HG02588 (cell line): ENCODE measurements around the gene HIGD2A.
A peak's percentile ranks its signal among the peaks of the same experiment; 100 is the strongest.

Source experiments
- ATAC-seq: cut with Tn5 transposase; IDR thresholded peaks from one replicate; pipeline ENCODE4 v1.9.1; 2021; ENCODE audit warnings: mild to moderate bottlenecking, moderate library complexity; ENCODE audit not compliant: unreplicated experiment

The HIGD2A gene, protein sequence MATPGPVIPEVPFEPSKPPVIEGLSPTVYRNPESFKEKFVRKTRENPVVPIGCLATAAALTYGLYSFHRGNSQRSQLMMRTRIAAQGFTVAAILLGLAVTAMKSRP

GRCh38 chr5:176388444-176389134 is at the start of gene HIGD2A, which contains the start of gene NOP16:
HIGD2A (plus strand) TSS chr5:176388751; CDS start chr5:176388820, 69 bp downstream.
NOP16 (minus strand) TSS chr5:176388598; CDS start chr5:176388539, 59 bp downstream.
- peak; percentile 85 for ATAC-seq

- no peak for ATAC-seq
These were observed 49.2 kb upstream of the HIGD2A start for GRCh38 chr5:176339304-176339703.

- no peak for ATAC-seq
These were observed 47.0 kb upstream of the HIGD2A start for GRCh38 chr5:176341325-176342157.

DNA sequence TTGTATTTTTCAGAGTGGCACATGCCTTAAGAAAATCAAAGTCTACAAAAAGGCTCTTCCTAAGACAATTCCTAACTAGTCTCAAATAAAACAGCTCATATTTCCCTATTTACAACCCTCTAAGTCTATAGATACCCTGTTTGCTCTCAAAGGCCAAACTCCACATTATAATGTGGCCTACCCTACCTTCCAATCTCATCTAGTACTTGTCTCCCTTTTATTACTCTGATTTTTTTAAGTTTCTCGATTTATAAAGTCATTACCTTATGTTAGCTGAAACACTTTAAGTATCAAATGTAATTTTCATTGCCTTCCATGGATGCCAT is 46.4 kb upstream of the HIGD2A start:
- ATAC-seq: no peak

GRCh38 chr5:176342766-176343458 is 45.6 kb upstream of the HIGD2A start:
- ATAC-seq: no peak

GRCh38 chr5:176350416-176350815 is 38.1 kb upstream of the HIGD2A start:
- no peak for ATAC-seq

DNA sequence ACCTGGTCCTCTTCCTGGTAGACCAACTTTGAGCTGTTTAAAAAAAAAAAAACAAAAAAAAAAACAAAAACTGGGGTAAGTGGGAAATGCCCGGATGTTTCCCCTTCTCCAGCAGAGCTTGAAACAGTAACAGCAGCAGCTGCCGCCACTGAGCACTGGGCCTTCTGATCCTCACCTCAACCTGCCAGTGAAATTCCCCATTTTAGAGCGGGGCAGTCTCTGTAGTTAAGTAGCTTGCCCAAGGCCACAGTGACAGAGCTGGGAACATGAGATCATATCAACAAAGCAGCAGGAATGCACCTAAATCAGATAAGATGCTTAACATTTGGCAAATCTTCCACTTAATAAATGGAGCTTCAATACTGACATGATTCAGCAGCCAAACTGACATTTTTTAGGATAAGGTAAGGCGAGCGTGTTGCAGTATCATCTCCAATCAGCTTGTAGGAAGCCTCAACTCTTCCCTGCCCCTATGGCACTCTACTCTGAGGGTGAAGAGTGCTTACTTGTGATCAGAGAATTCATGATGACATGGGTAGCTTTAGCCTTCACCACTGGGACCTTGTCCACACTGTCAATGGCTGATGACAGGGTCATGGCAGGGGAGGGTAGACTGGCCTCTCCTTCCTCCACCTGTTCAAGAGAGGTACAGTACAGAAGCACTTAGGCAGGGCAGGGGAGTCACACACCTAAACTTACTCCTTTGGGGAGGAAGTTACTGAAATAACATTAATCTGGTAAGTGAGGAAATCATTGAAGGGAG is 36.3 kb upstream of the HIGD2A start:
- ATAC-seq: peak; percentile 63

DNA sequence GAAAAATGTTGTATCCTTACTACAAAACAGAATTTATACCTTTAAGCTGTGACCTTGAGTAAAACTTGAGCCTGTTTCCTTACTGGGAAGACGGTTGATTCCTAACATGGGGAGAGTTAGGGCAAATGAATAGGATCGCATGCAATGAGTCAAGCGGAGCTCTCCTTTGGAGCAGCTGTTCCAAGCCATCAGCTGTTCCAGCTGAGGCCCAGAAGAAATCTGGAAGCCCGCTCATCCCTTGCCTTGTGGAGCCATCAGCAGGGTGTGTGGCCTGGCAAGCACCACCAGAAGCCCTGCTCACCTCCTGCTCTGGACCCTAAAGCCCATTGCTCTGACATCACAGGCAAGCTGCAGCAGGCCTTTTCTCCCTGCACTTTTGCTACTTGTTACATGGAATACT is 35.0 kb upstream of the HIGD2A start:
- no peak for ATAC-seq

- ATAC-seq: no peak
These were observed 33.0 kb upstream of the HIGD2A start for GRCh38 chr5:176355400-176356178.

DNA sequence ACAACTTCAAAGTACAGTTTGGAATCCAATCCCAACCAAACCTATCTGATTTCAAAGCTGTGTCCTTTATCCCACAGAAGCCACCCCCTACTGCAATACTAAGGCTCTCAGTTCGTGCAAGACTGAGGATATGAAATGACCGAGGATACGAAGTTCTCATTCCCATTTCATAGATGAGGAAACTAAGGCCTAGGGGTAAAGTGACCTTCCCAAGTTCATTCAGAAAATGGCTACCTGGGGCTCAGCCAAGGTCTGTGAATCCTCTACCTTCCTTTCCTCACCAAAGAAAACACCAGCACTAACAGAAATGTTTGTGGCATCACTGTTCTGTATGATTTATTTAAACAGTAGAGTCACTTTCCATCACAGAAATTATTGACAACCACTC is 32.4 kb upstream of the HIGD2A start:
- no peak for ATAC-seq

DNA sequence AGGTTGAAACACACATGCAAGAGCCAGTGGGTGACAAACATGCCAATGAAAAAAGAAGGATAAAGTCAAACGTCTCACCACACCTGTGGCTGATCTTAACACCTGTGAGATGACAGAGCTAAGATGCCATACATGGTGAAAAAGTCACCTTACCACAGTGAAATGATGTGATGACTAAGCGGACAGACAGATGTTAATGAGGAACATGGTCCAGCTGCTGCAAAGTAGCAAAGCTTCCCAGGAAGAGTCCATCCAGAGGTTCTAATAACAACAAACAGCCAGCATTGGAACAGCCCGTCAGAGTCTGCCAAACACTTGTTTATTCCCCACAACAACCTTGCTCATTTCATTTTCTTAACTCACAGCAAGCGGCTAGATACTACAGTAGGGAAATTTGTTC is 28.9 kb upstream of the HIGD2A start:
- no peak for ATAC-seq

DNA sequence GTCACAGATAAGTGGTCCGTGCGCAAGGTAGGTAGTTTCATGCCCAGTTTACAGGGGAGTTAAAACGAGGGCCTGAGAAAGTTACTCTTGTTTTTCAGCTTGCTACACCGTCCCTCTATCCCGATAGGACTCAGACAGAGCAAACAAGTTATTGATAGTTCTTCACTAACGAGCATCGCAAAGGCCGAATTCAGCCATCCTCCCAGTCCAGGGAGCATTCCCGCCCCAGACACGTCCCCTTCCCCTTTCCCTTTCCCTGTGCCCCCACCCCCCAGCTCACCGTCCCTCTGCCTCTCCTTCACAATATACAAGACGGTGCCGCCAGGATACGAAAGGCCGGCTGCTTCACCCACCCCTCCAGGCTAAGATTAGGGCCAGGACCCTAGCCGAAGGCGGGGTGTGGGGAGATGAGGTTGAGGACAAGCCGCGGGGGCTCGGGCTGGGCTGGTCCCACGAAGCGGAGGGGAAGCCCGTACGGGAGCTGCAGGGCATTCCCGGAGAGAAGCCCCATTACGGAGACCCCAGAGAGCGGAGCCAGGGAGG is 27.6 kb upstream of the HIGD2A start:
- ATAC-seq: no peak

- ATAC-seq: peak; percentile 85
These were observed 26.9 kb upstream of the HIGD2A start, which contains the start of gene KIAA1191 for GRCh38 chr5:176361437-176362232. KIAA1191 (minus strand) TSS chr5:176361764; CDS start chr5:176359508, 2,256 bp downstream.

GRCh38 chr5:176362233-176362490 is 26.4 kb upstream of the HIGD2A start:
- peak; percentile 12 for ATAC-seq

- no peak for ATAC-seq
These were observed 23.7 kb upstream of the HIGD2A start for GRCh38 chr5:176364765-176365350.

- ATAC-seq: peak; percentile 35
These were observed 23.0 kb upstream of the HIGD2A start, which contains the start of gene ARL10 for GRCh38 chr5:176365351-176366231. ARL10 (plus strand) TSS chr5:176365487; CDS start chr5:176365564, 77 bp downstream.

- no peak for ATAC-seq
These were observed 22.2 kb upstream of the HIGD2A start for GRCh38 chr5:176366232-176366894.
